ENCODE data around the gene NKX3-2. TPM values are rescaled to one million over a fixed set of nuclear protein-coding genes. Genes with fewer than 3 reads are reported as not detected.

NKX3-2 gene
- polyA plus RNA-seq, 3 donors: 0.10 TPM; not detected in 2

DNA sequence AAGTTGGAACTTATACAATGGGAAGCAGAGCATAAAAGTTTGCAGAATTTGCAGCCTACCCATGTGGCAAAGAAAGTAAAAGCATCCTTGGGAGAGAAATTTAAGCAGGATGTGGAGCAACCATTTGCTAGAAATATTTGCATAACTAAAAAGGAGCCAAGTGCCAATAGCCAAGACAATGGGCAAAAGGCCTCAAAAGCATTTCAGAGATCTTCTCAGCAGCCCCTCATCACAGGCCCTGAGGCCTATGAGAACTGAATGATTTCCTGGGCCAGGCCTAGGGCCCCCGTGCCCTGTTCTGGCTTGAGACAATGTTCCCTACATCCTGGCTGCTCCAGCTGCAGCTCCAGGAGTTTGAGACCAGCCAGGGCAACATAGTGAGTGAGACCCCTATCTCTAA is 34.9 kb downstream of the NKX3-2 start:
- DNase-seq: no peak

DNA sequence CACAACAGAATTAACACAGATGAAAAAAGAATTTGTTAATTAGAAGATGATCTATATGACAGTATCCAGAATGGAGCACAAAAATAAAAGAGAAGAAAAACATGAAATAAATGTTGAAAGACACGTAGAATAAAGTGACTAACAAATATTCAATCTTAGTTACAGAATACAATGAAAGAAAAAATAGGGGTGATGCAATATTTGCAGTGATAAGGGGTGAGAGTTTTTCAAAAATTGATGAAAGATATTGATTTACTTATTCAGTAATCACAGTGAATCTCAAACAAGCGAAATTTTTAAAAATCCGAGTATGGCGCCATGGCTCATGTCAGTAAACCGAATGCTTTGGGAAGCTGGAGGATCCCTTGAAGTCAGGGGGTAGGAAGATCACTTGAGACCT is 39.9 kb downstream of the NKX3-2 start:
- no peak for DNase-seq

DNA sequence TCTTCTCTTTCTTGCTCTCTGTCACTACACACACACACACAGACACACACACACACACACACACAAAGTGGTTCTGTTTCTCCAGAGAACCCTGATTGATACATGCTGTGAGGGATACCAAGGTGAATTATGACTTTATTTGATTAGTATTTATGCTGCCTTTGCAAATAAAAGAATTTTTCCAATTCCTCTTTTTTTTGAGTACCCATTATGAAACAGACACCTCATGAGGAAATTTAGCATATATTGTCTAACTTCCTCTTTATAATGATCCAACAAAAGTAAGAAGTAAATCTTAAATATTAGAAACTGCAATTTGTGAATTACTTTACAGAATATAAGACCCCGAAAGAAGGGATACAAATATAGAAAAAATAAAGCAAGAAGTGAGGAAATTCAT is 45.8 kb downstream of the NKX3-2 start:
- DNase-seq: no peak

DNA sequence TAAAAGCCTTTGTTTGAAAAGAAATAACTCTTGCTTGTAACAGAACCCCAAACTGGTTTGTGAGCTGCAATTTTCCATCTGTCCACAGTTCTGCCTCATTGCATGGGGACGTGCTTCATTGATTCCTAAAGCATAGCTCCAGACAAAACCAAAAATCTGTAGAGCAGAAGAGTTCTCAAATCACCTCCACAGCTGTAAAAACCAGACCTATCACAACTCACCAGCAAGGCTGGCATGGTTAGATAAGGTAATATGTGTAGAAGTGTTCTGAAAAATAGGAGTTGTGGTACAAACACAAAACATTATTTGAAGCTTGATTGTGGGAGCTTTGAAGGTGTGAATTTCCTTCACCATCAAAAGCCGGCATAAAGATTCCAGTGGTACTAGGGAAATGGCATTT is 47.7 kb downstream of the NKX3-2 start:
- DNase-seq: no peak

DNA sequence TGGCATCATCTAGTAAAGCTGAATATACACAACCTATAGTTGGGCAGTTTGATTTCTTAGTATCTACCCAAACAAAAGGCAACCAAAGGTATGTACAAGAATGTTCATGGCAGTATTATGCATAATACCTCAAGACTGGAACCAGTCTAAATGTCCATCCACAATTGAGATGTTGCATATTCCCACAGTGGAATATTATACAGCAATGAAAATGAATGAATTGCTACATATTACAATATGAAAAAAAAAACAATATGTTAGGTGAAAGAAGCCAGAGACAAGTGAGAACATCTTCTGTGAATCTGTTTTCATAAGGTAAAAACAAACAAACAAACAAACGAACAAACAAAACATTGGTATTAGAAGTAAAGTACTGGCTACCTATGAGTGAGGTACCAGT is 48.6 kb downstream of the NKX3-2 start:
- DNase-seq: no peak

DNA sequence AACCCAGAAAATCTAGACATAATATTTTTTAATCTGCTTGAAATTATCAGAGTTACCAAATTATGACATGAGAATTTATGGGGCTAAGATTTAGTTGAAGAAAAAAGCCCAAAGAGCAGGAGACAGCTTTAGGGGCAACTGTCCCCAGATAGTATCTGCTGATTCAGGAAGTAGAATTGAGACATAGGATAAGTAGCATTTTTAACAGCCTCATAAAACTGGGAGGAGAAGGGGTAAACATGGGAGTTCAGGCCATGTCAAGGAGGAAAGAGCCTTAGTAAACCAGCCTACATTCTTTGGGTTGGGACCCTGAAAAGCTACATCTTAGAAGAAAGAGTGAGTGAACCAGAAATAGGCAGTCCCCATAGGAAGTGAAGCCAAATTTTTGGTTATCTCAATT is 50.5 kb downstream of the NKX3-2 start:
- DNase-seq: no peak

- no peak for DNase-seq
Observed at GRCh38 chr4:13492747-13493146, 51.6 kb downstream of the NKX3-2 start.

Other genes starting within 250 kb of the NKX3-2 start
- 10 to 100 TPM; 27.8 to 35.3 (median 33.7) TPM for gene RAB28, start 60.2 kb downstream of the NKX3-2 start, polyA plus RNA-seq (ENCODE audit: insufficient read length in 3 of 3)
- 10 to 100 TPM; 51.4 to 69.2 (median 62.7) TPM for gene BOD1L1, start 83.2 kb upstream of the NKX3-2 start, polyA plus RNA-seq (ENCODE audit: insufficient read length in 3 of 3)

All from renal pelvis (tissue), 4 donors.